ENCODE measurements around the gene HS3ST2. TPM values are rescaled to one million over a fixed set of nuclear protein-coding genes. Genes with fewer than 3 reads are reported as not detected.

The HS3ST2 gene
- total RNA-seq, 1 donor from 2014 or later = 9.0 TPM

GRCh38 chr16:22775220-22775922 lies 38.6 kb upstream of the HS3ST2 start:
- DNase-seq (ENCODE audit: low spot score in 2 of 2) = no peak
- TF ChIP-seq, protein P1, sequence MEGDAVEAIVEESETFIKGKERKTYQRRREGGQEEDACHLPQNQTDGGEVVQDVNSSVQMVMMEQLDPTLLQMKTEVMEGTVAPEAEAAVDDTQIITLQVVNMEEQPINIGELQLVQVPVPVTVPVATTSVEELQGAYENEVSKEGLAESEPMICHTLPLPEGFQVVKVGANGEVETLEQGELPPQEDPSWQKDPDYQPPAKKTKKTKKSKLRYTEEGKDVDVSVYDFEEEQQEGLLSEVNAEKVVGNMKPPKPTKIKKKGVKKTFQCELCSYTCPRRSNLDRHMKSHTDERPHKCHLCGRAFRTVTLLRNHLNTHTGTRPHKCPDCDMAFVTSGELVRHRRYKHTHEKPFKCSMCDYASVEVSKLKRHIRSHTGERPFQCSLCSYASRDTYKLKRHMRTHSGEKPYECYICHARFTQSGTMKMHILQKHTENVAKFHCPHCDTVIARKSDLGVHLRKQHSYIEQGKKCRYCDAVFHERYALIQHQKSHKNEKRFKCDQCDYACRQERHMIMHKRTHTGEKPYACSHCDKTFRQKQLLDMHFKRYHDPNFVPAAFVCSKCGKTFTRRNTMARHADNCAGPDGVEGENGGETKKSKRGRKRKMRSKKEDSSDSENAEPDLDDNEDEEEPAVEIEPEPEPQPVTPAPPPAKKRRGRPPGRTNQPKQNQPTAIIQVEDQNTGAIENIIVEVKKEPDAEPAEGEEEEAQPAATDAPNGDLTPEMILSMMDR (IDR thresholded peaks at IDR 0.05) = no peak
- no peak overlapping the region for H3K4me3 ChIP-seq
- H3K36me3 ChIP-seq = no peaks in the 10 kb centered on the region
- H3K27me3 ChIP-seq = no peaks in the 10 kb centered on the region
- intact Hi-C loops (cut with DNase I) = no loop called here
- no peaks in the 10 kb centered on the region for H3K4me1 ChIP-seq
- H3K9me3 ChIP-seq = no peaks in the 10 kb centered on the region
- H3K27ac ChIP-seq = no peak overlapping the region

GRCh38 chr16:22781480-22781879 lies 32.5 kb upstream of the HS3ST2 start:
- TF ChIP-seq, protein P1 (IDR thresholded peaks at IDR 0.05) = no peak
- Histone ChIP-seq H3K27me3 (no peaks in the 10 kb centered on the region), H3K27ac (no peak overlapping the region), H3K9me3 (no peaks in the 10 kb centered on the region), H3K36me3 (no peaks in the 10 kb centered on the region), H3K4me3 (no peak overlapping the region), H3K4me1 (no peaks in the 10 kb centered on the region)
- DNase-seq (ENCODE audit: low spot score in 2 of 2) = no peak
- intact Hi-C loops (cut with DNase I) = no loop called here

- Histone ChIP-seq H3K27me3 (no peaks in the 10 kb centered on the region), H3K36me3 (no peaks in the 10 kb centered on the region), H3K27ac (no peak overlapping the region), H3K4me3 (no peak overlapping the region), H3K9me3 (no peaks in the 10 kb centered on the region), H3K4me1 (peaks cover 0 to 4% of the 10 kb centered on the region in 2 donors)
- intact Hi-C loops (cut with DNase I) = no loop called here
- TF ChIP-seq, protein P1 (IDR thresholded peaks at IDR 0.05) = no peak
- no peak for DNase-seq (ENCODE audit: low spot score in 2 of 2)
These were observed 31.6 kb upstream of the HS3ST2 start for GRCh38 chr16:22782314-22782713.

DNA sequence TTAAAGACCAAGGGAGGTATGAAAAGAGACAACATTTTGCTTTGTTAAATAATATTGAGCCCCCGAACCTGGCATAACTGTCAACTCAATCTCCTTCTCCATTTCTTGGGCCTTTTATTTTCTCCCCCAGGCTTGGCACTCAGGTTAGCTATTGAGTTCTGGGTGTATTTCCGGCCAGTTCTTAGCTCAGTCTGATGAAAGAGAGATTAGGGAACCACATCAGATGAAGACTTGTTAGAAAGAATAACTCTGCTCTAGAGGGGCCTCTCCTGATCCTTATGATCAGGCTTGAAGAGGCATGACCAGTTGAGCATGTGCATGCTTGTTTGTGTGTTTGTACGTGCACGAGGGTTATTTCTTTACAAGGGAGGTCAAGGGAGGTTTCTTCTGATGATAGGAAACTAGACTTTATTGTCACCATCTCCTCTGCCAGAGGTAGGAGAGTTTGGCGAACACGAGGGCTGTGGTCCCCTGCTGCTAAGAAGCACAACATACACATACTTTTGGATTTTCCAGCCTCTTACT lies 29.2 kb upstream of the HS3ST2 start:
- peaks cover 0 to 14% of the 10 kb centered on the region in 2 donors for H3K4me1 ChIP-seq
- no peak overlapping the region for H3K27ac ChIP-seq
- H3K9me3 ChIP-seq = no peaks in the 10 kb centered on the region
- no peaks in the 10 kb centered on the region for H3K27me3 ChIP-seq
- no peaks in the 10 kb centered on the region for H3K36me3 ChIP-seq
- H3K4me3 ChIP-seq = no peak overlapping the region
- intact Hi-C loops (cut with DNase I) = no loop called here
- DNase-seq (ENCODE audit: low spot score in 2 of 2) = no peak
- TF ChIP-seq, protein P1 (IDR thresholded peaks at IDR 0.05) = no peak

- no peaks in the 10 kb centered on the region for H3K36me3 ChIP-seq
- H3K9me3 ChIP-seq = no peaks in the 10 kb centered on the region
- TF ChIP-seq, protein P1 (IDR thresholded peaks at IDR 0.05) = no peak
- H3K4me1 ChIP-seq = peaks cover 0 to 14% of the 10 kb centered on the region in 2 donors
- intact Hi-C loops (cut with DNase I) = no loop called here
- H3K27me3 ChIP-seq = no peaks in the 10 kb centered on the region
- H3K27ac ChIP-seq = no peak overlapping the region
- H3K4me3 ChIP-seq = no peak overlapping the region
- no peak for DNase-seq (ENCODE audit: low spot score in 2 of 2)
These were observed 28.4 kb upstream of the HS3ST2 start for GRCh38 chr16:22785552-22785951.

All from ascending aorta (tissue), 2 donors.